Pancreas (tissue), 10 donors: Measurements from ENCODE around the gene DTWD1. TPM values are rescaled to one million over a fixed set of nuclear protein-coding genes. Genes with fewer than 3 reads are reported as not detected.
"Not testable (repeated sequence)": the region's sequence is repeated elsewhere in the genome, so short reads cannot be mapped to it uniquely, and the experiment has no call there.

Experiments
- ATAC-seq, 4 donors: fragments of 200-7000 bp; cut with Tn5 transposase; one replicate each; pipeline versions ENCODE4 v1.8.0 to v1.9.1; 2020; ENCODE audit warnings: mild to moderate bottlenecking in 4 of 4, moderate library complexity in 4 of 4
- DNase-seq, 6 donors: peaks; one replicate each; pipeline ENCODE4 v3.0.0-alpha.2; 2020
- FAIRE-seq: peaks from 2 replicates; lab custom pipeline; 2012; peaks lifted over from hg19 to GRCh38; lab: Jason Lieb, UNC
- H3K27ac ChIP-seq, 4 donors: fragments of 200-600 bp; sonication (generic); 1 replicate in 3 of 4; 2 replicates in 1 of 4; pipeline versions ENCODE4 v1.5.0 to v1.8.0; 2020
- H3K27me3 ChIP-seq, 4 donors: fragments of 200-600 bp; one replicate each; pipeline ENCODE4 v1.8.0; 2021
- H3K36me3 ChIP-seq, 3 donors: fragments of 200-600 bp; sonication (generic) in 1 of 3; one replicate each; pipeline versions ENCODE4 v1.5.0 to v1.8.0; 2020 to 2021
- H3K4me1 ChIP-seq, 3 donors: fragments of 200-600 bp; one replicate each; pipeline ENCODE4 v1.8.0; 2021
- H3K4me3 ChIP-seq, 4 donors: fragments of 200-600 bp; sonication (generic) in 2 of 4; one replicate each; pipeline versions ENCODE4 v1.5.0 to v1.8.0; 2020 to 2021
- H3K9me3 ChIP-seq, 4 donors: fragments of 200-600 bp; one replicate each; pipeline ENCODE4 v1.8.0; 2021
- WGBS, 2 donors: extraction: QIAGEN DNeasy Blood & Tissue Kit; methylation state at CpG; one replicate each; pipeline ENCODE4 v1.1.7; 2013; 5-methylcytosine and 5-hydroxymethylcytosine counted together
- intact Hi-C, 3 donors: fragments of 100-400 bp; cut with DNase I; formaldehyde crosslinking; loops; one replicate each; pipeline versions ENCODE4 v1.11.1 to v1.14.2; 2022
- polyA plus RNA-seq, 2 donors: library from polyadenylated mRNA; stranded (reverse); fragments of 200-250 nt; gene quantifications; one replicate each; pipeline ENCODE4 v1.2.3, GENCODE V29; 2013
- total RNA-seq, 6 donors: library from RNA; stranded (reverse); fragmentation: NEBNext Ultra II Directional in 4 of 6; extraction: Animal tissue kit (Norgen Biotek cat#: 25700) in 4 of 6; gene quantifications; one replicate each; pipeline versions ENCODE4 v1.2.1 to v1.2.4, GENCODE V29; 2021 to 2023
- TF ChIP-seq, protein P1 (sequence below), 4 donors: fragments of 200-600 bp; sonication (generic) in 3 of 4; IDR thresholded peaks; one replicate each; pipeline versions ENCODE4 v1.5.0 to v1.8.0; 2021; ENCODE audit warnings: antibody characterized with exemption in 4 of 4
- donor health status: healthy with polysubstance abuse.
- donor health status: DM: no; HTN: no; CAD: no; lungs with moderate emphysema.
- donor health status: DM: no; HTN: no; CAD: no.
- donor health status: control.
- donor health status: control.
- donor health status: Bipolar disorder and iron deficiency.
- donor health status: DM: yes; HTN: yes; CAD: no.
- donor health status: DM: no; HTN: no; CAD: no.
- donor health status: DM: no; HTN: no; CAD: no.
- donor health status: DM: yes; HTN: yes; CAD: no.

DTWD1 gene, protein sequence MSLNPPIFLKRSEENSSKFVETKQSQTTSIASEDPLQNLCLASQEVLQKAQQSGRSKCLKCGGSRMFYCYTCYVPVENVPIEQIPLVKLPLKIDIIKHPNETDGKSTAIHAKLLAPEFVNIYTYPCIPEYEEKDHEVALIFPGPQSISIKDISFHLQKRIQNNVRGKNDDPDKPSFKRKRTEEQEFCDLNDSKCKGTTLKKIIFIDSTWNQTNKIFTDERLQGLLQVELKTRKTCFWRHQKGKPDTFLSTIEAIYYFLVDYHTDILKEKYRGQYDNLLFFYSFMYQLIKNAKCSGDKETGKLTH
- total RNA-seq = 10 to 100 TPM; 18.4 to 31.6 (median 24.8) TPM
- 10 to 100 TPM; 21.1 to 21.6 TPM for polyA plus RNA-seq

DNA sequence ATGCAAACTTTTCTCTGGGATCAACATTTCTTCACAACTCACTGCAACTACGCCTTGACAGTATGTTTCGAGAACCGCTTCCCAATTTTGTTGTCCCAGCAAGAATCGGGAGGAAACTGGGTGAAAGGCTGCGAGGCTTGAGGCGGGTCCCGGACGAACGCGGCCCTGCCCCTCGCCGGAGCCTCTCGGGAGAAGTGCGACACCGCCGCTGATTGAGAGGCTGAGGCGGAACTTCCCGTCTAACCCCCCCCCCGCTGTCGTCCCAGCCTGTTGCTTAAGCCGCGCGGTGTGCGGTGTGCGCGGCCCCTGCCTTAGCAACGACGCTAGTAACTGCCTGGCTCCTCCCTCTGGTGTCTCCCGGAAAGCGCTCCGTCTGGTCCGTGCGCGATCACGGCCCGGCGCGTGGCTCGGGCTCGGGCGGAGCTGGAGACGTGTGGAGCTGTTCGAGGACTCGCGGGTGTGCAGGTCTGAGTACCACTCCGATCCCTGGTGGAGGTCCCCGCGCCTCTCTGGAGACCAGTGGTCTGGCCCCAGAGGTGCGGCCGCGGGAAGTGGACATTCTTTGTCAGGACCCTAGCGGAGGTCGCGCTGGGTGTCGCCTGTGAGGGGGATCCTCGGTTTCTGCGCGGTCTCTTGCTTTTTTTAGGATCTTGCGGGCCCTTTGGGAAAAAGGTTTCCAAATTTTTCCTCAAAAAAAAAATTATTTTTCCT, at the start of gene DTWD1, which contains the start of gene FAM227B:
Gene DTWD1, plus strand, starts transcription at position 391 of the 711 bp plus-strand sequence. CDS start 4,120 bp downstream, outside the sequence.
Gene FAM227B, minus strand, starts transcription at position 161 of the 711 bp plus-strand sequence. CDS start 5,647 bp downstream, outside the sequence.
- ATAC-seq (peak; percentile 96 to 99 (median 97)), FAIRE-seq (peak; percentile 65), DNase-seq (peak; percentile 94 to 97 (median 97))
- Histone ChIP-seq H3K4me3 (peak within 1 kb of the TSS; percentile 47 to 72 (median 64)), H3K36me3 (peaks cover 1 to 8% (median 6%) of the 10 kb centered on the region in 3 donors), H3K9me3 (no peaks in the 10 kb centered on the region), H3K27ac (peak within 1 kb of the TSS; percentile 87 to 95 (median 92)), H3K27me3 (no peaks in the 10 kb centered on the region), H3K4me1 (peaks cover 6 to 13% (median 12%) of the 10 kb centered on the region in 3 donors)
- 0% methylated on average over 59 of the region's 59 CpGs for WGBS, 2 donors
- intact Hi-C loops = no loop called here
- TF ChIP-seq, protein P1, sequence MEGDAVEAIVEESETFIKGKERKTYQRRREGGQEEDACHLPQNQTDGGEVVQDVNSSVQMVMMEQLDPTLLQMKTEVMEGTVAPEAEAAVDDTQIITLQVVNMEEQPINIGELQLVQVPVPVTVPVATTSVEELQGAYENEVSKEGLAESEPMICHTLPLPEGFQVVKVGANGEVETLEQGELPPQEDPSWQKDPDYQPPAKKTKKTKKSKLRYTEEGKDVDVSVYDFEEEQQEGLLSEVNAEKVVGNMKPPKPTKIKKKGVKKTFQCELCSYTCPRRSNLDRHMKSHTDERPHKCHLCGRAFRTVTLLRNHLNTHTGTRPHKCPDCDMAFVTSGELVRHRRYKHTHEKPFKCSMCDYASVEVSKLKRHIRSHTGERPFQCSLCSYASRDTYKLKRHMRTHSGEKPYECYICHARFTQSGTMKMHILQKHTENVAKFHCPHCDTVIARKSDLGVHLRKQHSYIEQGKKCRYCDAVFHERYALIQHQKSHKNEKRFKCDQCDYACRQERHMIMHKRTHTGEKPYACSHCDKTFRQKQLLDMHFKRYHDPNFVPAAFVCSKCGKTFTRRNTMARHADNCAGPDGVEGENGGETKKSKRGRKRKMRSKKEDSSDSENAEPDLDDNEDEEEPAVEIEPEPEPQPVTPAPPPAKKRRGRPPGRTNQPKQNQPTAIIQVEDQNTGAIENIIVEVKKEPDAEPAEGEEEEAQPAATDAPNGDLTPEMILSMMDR (IDR thresholded peaks at IDR 0.05) = no peak

DNA sequence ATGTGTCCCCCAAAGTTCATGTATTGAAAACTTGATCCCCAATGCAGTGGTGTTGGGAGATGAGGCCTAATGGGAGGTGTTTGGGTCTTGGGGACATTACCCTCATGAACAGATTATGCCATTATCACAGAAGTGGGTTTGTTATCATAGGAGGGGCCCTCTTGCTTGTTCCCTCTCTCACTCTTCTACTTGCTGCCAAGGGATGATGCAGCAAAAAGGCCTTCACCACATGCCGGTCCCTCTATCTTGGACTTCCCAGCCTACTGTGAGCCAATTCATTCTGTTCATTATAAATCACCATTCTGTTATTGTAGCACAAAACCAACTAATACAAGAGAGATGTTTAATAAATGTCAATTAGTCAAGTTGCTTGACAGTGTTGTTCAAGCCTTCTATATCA, 47.4 kb upstream of the DTWD1 start:
- Histone ChIP-seq H3K4me1 (no peaks in the 10 kb centered on the region), H3K27ac (no peak overlapping the region), H3K4me3 (no peak overlapping the region), H3K9me3 (no peaks in the 10 kb centered on the region), H3K27me3 (no peaks in the 10 kb centered on the region), H3K36me3 (no peaks in the 10 kb centered on the region)
- DNase-seq (no peak), ATAC-seq (no peak), FAIRE-seq (no peak)
- intact Hi-C loops = no loop called here
- TF ChIP-seq, protein P1 (IDR thresholded peaks at IDR 0.05) = no peak
- WGBS, 2 donors = 96% methylated on average over 1 of the region's 1 CpG

DNA sequence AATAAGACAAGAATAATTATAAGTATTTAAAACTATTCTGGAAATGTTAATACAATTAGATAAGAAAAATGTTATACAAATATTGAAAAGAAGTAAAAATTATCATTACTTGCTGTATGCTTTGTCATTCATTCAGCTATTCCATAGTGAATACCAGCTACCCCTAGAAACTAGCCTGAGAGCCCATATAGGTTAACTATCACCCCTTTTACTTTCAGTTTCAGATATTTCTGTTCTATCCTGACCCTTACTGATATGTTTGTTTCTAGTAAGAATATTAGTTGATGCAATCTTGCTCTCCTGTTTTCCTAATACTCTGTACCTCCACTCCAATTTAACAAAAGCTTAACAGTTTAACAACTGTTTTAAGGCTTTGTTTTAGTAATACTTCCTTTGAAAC, 31.8 kb upstream of the DTWD1 start:
- FAIRE-seq = no peak

DNA sequence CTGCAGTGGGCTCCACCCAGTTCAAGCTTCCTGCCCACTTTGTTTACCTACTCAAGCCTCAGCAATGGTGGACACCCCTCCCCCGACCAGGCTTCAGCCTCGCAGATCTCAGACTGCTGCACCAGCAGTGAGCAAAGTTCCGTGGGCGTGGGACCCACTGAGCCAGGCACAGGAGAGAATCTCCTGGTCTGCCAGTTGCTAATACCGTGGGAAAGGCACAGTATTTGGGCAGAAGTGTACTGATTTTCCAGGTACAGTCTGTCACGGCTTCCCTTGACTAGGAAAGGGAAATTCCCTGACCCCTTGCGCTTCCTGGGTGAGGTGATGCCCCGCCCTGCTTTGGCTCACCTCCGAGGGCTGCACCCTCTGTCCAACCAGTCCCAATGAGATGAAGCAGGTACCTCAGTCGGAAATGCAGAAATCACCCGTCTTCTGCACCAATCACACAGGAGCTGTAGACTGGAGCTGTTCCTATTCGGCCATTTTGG, 28.0 kb upstream of the DTWD1 start:
- H3K27me3 ChIP-seq, FAIRE-seq, ATAC-seq, H3K9me3 ChIP-seq, H3K27ac ChIP-seq, intact Hi-C loops, H3K4me3 ChIP-seq, H3K36me3 ChIP-seq, H3K4me1 ChIP-seq: not testable (repeated sequence)
- peak in 1 of 6 donors; percentile 44 for DNase-seq
- 96 to 98% methylated on average over 12 of the region's 12 CpGs for WGBS, 2 donors

More for the DNA sequence above, 31.8 kb upstream of the DTWD1 start:
- H3K27ac ChIP-seq = no peak overlapping the region
- H3K4me1 ChIP-seq = no peaks in the 10 kb centered on the region
- H3K4me3 ChIP-seq = no peak overlapping the region
- intact Hi-C loops = no loop called here
- no peak for ATAC-seq
- H3K27me3 ChIP-seq = no peaks in the 10 kb centered on the region
- H3K36me3 ChIP-seq = no peaks in the 10 kb centered on the region
- TF ChIP-seq, protein P1 (IDR thresholded peaks at IDR 0.05) = no peak
- no peak for DNase-seq
- H3K9me3 ChIP-seq = no peaks in the 10 kb centered on the region

DNA sequence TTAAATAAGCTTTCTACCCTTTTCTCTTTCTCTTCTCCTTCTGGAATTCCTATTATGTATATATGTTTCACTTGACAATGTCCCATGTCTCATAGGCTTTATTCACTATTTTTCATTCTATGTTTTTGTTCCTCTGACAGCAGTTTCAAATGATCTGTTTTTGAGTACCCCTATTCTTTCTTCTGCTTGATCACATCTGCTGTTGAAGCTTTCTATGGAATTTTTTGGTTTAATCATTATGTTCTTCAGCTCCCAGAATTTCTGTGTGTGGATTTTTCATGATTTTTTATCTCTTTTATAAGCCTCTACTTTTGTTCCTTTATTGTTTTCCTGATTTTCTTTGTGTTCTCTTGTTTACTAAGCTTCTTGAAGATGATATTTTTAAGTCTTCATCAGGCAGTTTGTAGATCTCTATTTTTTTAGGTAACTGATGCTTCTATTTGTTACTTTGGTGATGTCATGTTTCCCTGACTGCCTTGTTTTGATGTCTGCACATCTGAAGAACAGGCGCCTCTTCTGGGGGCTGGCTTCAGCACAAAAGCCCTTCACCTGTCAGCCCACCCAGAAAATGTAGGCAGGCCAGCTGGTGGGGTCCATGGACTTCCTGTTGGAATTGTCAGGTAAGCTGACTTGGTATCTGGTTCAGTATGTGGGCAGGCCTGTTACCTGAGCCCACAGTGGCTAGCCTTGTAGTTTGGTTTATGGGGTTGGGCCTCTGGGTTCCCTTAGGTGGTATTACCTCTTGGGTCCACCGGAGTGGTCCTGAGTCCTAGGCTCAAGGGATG, 16.0 kb upstream of the DTWD1 start:
- FAIRE-seq = no peak
- H3K9me3 ChIP-seq = no peaks in the 10 kb centered on the region
- WGBS, 2 donors = 98 to 100% methylated on average over 2 of the region's 2 CpGs

More for the DNA sequence above, 16.0 kb upstream of the DTWD1 start:
- intact Hi-C loops = no loop called here
- Histone ChIP-seq H3K4me3 (no peak overlapping the region), H3K4me1 (no peaks in the 10 kb centered on the region), H3K36me3 (no peaks in the 10 kb centered on the region), H3K27me3 (no peaks in the 10 kb centered on the region), H3K27ac (no peak overlapping the region)
- no peak for DNase-seq
- ATAC-seq = no peak
- TF ChIP-seq, protein P1 (IDR thresholded peaks at IDR 0.05) = no peak
